ENCODE measurements around the gene PSEN1.

The PSEN1 gene

DNA sequence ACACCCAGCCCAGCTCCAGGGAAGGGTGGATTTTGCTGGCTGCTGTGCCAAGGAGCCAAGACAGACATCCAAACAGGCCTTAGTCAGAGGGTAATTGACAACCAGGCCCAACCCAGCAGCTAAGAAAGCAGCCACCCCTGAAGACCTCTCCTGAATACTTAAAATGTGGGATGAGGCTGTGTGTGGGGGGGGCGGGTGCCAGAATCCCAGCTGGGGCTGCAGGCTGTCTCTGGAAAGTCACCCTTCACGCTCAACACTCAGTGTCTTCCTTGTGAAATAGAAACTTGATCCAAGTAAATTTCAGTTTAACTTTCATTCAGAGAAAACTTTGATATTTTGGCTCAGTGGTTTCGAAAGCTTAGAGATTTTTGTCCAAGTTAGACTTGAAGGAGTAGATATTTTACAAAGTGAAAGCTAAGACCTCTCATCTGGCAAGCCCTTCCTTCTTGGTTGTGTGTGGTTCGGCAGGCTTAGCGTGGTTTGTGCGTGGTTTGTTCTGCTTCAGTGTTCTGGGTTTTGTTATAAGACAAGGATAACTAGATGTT is 106.1 kb downstream of the PSEN1 start:
- peaks cover 34% of the 10 kb centered on the region for H3K4me1 ChIP-seq (ENCODE audit: control insufficient read depth, insufficient read depth, low read length)
- H3K9me3 ChIP-seq (replicated peaks; ENCODE audit: low read length): no peaks in the 10 kb centered on the region
- H3K9ac ChIP-seq (ENCODE audit: low read depth, low read length): no peak overlapping the region
- H3K36me3 ChIP-seq (ENCODE audit: insufficient read depth, low read length): no peaks in the 10 kb centered on the region
- H3K27me3 ChIP-seq (ENCODE audit: control insufficient read depth, insufficient read depth, low read length): peaks cover 20% of the 10 kb centered on the region
- H3K4me3 ChIP-seq (ENCODE audit: low read length): no peak overlapping the region
- no peak overlapping the region for H3K4me2 ChIP-seq (ENCODE audit: low read length)

DNA sequence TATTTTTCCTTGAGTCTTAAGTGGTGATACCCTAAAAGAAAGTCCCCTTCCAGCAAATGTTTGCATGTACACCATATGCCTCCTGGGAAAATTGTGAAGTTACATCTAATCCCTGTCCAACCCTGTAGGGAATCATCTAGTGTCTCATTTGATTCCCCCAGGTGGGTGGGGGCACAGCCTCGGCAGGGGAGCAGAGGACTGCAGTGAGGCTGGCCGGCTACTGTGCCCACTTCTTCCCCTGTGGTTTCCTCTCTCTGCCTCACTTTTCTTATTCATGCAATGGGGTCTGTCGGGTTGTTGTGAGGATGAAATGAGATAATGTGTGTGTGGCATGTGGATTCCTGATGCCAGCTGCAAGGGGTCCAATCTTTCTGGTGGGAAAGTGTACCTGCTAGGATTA is 107.0 kb downstream of the PSEN1 start:
- no peaks in the 10 kb centered on the region for H3K9me3 ChIP-seq (replicated peaks; ENCODE audit: low read length)
- no peak overlapping the region for H3K4me3 ChIP-seq (ENCODE audit: low read length)
- no peak overlapping the region for H3K9ac ChIP-seq (ENCODE audit: low read depth, low read length)
- H3K4me1 ChIP-seq (ENCODE audit: control insufficient read depth, insufficient read depth, low read length): peaks cover 25% of the 10 kb centered on the region
- H3K27me3 ChIP-seq (ENCODE audit: control insufficient read depth, insufficient read depth, low read length): peaks cover 11% of the 10 kb centered on the region
- no peaks in the 10 kb centered on the region for H3K36me3 ChIP-seq (ENCODE audit: insufficient read depth, low read length)
- no peak overlapping the region for H3K4me2 ChIP-seq (ENCODE audit: low read length)

DNA sequence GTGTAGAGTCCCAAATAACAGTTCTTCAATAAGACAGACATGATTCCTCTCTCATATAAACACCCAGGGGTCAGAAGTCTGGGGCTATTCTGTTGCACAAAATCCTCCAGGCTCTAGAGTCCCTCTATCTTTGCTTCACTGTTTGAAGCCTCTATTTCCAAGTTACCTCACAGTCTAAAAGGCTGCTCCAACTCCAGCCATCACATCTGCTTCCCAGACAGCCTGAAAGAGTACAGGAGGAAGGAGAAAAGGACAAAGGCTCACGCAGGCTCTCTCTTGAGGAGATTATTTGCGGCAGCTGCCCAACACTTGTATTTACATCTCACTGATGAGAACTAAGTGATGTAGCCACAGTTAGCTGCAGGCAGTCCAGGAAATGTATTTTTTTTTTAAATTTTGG is 107.4 kb downstream of the PSEN1 start:
- peaks cover 25% of the 10 kb centered on the region for H3K4me1 ChIP-seq (ENCODE audit: control insufficient read depth, insufficient read depth, low read length)
- H3K4me2 ChIP-seq (ENCODE audit: low read length): no peak overlapping the region
- no peaks in the 10 kb centered on the region for H3K36me3 ChIP-seq (ENCODE audit: insufficient read depth, low read length)
- no peaks in the 10 kb centered on the region for H3K9me3 ChIP-seq (replicated peaks; ENCODE audit: low read length)
- H3K9ac ChIP-seq (ENCODE audit: low read depth, low read length): no peak overlapping the region
- H3K4me3 ChIP-seq (ENCODE audit: low read length): no peak overlapping the region
- peaks cover 11% of the 10 kb centered on the region for H3K27me3 ChIP-seq (ENCODE audit: control insufficient read depth, insufficient read depth, low read length)

DNA sequence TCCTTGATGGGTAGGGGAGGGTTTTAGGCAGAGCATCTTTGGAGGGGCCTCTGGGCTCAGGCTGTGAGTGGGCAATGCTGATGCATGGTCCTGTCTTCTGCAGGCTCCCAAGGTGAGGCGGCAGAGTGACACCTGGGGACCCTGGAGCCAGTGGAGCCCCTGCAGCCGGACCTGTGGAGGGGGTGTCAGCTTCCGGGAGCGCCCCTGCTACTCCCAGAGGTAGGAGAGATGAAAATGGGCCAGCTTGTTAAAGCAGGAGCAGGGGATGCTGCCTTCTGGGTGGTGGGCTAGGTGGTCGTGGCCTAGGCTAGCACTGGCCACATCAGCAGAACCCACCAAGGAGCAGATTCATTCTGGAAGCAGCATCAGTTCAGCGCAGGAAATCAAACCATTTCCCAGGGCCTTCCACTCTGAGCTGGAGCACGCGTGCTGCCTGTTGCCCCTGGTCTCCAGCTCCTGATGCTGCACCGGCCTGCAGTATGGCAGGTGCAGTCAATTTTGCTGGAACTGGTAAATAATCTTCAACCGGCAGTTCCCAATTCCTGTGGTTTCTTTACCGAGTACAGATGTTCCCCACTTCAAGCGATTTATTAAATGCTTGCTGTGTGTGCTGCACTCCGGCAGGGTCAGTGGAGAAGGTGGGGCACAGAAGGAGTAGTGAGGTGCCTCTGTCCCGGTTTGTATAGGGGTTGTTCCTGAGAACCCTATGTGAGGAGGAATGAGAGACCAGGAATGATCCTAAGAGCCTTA is 108.4 kb downstream of the PSEN1 start:
- no peaks in the 10 kb centered on the region for H3K36me3 ChIP-seq (ENCODE audit: insufficient read depth, low read length)
- H3K27me3 ChIP-seq (ENCODE audit: control insufficient read depth, insufficient read depth, low read length): peaks cover 11% of the 10 kb centered on the region
- H3K4me3 ChIP-seq (ENCODE audit: low read length): no peak overlapping the region
- H3K4me1 ChIP-seq (ENCODE audit: control insufficient read depth, insufficient read depth, low read length): peaks cover 19% of the 10 kb centered on the region
- H3K9me3 ChIP-seq (replicated peaks; ENCODE audit: low read length): no peaks in the 10 kb centered on the region
- no peak overlapping the region for H3K9ac ChIP-seq (ENCODE audit: low read depth, low read length)
- no peak overlapping the region for H3K4me2 ChIP-seq (ENCODE audit: low read length)

DNA sequence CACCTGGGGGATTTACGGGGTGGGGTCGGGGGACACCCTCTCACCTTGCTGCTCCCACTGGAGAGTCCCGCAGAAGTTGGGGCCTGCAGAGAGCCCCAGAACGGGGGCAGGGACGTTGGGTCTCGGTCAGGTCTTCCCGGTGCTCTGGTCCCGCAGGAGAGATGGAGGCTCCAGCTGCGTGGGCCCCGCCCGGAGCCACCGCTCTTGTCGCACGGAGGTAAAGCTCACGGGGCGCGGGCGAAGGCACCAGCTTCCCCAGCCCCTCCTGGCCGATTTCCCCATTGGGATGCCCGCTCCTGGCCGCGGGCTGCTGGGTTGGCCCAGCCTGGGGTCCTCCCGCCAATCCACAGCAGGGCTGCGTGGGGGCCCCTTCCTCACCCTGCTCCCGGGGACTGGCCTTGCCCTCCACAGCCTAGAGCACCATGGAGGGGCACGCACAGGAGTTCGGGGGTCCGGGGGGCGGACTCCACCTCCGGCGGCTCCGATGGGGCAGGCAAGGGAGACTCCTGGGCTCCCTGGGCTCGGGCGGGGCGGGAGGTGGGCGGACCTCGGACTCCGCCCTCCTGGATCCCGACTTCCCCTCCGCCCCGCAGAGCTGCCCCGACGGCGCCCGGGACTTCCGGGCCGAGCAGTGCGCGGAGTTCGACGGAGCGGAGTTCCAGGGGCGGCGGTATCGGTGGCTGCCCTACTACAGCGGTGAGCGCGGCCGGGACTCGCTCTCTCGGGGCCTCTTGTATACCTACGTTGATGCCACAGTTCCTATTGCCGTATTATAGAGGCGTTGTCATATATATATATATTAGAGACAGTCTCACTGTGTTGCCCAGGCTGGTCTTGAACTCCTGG is 109.4 kb downstream of the PSEN1 start:
- Histone ChIP-seq H3K27me3 (ENCODE audit: control insufficient read depth, insufficient read depth, low read length) (peaks cover 8% of the 10 kb centered on the region), H3K9me3 (replicated peaks; ENCODE audit: low read length) (no peaks in the 10 kb centered on the region), H3K9ac (ENCODE audit: low read depth, low read length) (peak overlapping the region; percentile 57), H3K4me1 (ENCODE audit: control insufficient read depth, insufficient read depth, low read length) (peaks cover 14% of the 10 kb centered on the region), H3K4me2 (ENCODE audit: low read length) (peak overlapping the region; percentile 87), H3K36me3 (ENCODE audit: insufficient read depth, low read length) (no peaks in the 10 kb centered on the region), H3K4me3 (ENCODE audit: low read length) (peak overlapping the region; percentile 66)

DNA sequence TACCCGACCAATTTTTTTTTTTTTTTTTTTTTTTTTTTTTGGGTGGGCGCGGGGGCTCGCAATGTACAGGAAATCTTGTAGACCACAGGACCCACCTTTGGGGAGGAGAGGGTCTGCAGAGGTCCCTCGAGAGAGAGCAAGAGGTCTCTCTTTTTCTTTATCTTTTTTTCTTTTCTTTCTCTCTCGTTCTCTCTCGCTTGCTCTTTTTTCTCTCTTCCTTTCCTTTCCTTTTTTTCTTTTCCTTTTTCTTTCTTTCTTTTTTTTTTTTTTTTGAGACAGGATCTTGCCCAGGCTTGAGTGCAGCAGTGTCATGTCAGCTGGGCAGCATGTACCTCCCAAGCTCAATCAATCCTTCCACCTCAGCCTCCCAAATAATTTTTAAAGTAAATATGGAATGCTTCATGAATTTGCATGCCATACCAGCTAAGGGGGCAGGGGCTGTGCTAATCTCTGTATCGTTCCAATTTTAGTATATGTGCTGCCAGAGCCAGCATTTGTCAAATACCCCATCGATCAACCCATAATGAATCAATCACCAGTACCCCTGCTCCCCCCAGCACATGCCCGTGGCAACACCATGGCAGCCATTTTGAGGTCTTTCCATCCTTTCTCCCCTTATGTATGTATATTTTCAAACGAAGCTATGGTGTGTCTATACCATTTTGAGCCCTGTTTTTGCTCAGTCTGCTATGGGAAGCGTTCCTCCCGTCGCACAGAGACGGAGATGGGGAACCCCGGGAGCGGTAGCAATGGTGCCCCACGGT is 110.3 kb downstream of the PSEN1 start:
- no peaks in the 10 kb centered on the region for H3K36me3 ChIP-seq (ENCODE audit: insufficient read depth, low read length)
- peak overlapping the region; percentile 57 for H3K9ac ChIP-seq (ENCODE audit: low read depth, low read length)
- H3K4me2 ChIP-seq (ENCODE audit: low read length): peak overlapping the region; percentile 87
- peaks cover 8% of the 10 kb centered on the region for H3K27me3 ChIP-seq (ENCODE audit: control insufficient read depth, insufficient read depth, low read length)
- H3K4me3 ChIP-seq (ENCODE audit: low read length): peak overlapping the region; percentile 66
- peaks cover 14% of the 10 kb centered on the region for H3K4me1 ChIP-seq (ENCODE audit: control insufficient read depth, insufficient read depth, low read length)
- H3K9me3 ChIP-seq (replicated peaks; ENCODE audit: low read length): no peaks in the 10 kb centered on the region

DNA sequence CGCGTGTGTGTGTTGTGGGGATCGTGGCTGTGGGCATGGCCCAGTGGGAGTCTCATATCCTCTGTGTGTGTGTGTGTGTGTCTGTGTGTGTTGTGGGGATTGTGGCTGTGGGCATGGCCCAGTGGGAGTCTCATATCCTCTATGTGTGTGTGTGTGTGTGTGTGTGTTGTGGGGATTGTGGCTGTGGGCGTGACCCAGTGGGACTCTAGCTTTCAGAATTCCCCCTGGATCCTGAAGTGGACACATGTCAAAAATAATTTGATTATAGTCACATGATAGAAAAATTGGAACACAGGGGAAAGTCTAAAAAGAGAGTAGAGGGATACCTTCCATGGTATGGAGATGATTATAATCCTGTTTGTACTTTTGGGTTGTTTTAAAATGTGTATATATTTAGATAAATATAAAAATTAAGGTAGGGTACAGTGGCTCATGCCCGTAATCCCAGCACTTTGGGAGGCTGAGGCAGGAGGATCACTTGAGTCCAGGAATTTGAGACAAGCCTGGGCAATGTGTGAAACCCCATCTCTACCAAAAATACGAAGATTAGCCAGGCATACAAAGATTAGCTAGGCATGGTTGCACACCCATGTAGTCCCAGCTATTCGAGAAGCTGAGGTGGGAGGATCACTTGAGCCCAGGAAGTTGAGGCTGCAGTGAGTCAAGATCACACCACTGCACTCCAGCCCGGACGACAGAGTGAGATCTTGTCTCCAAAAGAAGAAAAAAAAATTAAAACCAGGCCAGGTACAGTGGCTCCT is 112.0 kb downstream of the PSEN1 start:
- no peaks in the 10 kb centered on the region for H3K36me3 ChIP-seq (ENCODE audit: insufficient read depth, low read length)
- peaks cover 14% of the 10 kb centered on the region for H3K4me1 ChIP-seq (ENCODE audit: control insufficient read depth, insufficient read depth, low read length)
- no peak overlapping the region for H3K9ac ChIP-seq (ENCODE audit: low read depth, low read length)
- no peak overlapping the region for H3K4me2 ChIP-seq (ENCODE audit: low read length)
- H3K9me3 ChIP-seq (replicated peaks; ENCODE audit: low read length): no peaks in the 10 kb centered on the region
- no peak overlapping the region for H3K4me3 ChIP-seq (ENCODE audit: low read length)
- peaks cover 8% of the 10 kb centered on the region for H3K27me3 ChIP-seq (ENCODE audit: control insufficient read depth, insufficient read depth, low read length)

DNA sequence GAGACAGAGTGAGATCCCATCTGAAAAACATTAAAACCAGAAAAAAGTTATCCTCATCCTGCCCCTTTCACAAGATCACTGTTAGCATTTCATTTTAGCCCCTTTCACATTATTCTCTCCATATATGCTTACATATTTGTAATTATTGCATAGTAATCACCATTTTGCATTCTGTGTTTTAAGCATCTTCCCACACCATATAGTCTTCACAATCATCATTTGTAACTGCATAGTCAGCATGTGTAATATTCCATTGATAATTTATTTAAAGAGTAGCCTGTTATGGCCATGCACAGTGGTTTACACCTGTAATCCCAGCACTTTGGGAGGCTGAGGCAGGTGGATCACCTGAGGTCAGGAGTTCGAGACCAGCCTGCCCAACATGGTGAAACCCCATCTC is 112.8 kb downstream of the PSEN1 start:
- no peak overlapping the region for H3K4me3 ChIP-seq (ENCODE audit: low read length)
- peaks cover 14% of the 10 kb centered on the region for H3K4me1 ChIP-seq (ENCODE audit: control insufficient read depth, insufficient read depth, low read length)
- no peak overlapping the region for H3K4me2 ChIP-seq (ENCODE audit: low read length)
- no peaks in the 10 kb centered on the region for H3K36me3 ChIP-seq (ENCODE audit: insufficient read depth, low read length)
- no peak overlapping the region for H3K9ac ChIP-seq (ENCODE audit: low read depth, low read length)
- H3K27me3 ChIP-seq (ENCODE audit: control insufficient read depth, insufficient read depth, low read length): no peaks in the 10 kb centered on the region
- H3K9me3 ChIP-seq (replicated peaks; ENCODE audit: low read length): no peaks in the 10 kb centered on the region

DNA sequence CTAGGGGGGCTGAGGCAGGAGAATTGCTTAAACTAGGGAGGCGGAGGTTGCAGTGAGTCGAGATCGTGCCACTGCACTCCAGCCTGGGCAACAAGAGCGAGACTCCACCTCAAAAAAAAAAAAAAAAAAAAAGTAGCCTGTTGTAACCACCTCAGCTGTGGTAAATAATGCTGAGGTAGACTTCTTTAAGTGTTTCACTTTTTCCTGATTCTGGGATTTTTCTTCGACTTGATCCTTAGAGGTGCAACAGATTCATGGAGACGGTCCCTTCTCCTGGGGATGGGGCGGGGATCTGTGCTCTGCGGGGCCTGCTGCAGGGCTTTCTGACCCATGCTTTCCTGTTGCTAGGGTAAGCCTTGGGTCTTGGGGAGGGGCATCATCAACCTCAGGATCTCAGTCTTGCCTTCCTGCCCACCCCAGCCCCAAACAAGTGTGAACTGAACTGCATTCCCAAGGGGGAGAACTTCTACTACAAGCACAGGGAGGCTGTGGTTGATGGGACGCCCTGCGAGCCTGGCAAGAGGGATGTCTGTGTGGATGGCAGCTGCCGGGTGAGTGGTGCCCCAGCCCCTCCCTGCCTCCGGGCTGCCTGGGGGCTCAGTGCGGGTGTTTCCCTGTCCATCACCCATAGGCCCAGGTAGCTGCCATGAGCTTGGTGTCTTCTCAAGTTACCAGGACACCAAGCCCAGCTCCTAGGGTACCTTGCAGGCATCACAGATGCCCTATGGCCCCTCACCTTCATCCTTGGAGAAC is 113.4 kb downstream of the PSEN1 start:
- H3K9me3 ChIP-seq (replicated peaks; ENCODE audit: low read length): no peaks in the 10 kb centered on the region
- no peak overlapping the region for H3K4me2 ChIP-seq (ENCODE audit: low read length)
- peaks cover 14% of the 10 kb centered on the region for H3K4me1 ChIP-seq (ENCODE audit: control insufficient read depth, insufficient read depth, low read length)
- no peak overlapping the region for H3K9ac ChIP-seq (ENCODE audit: low read depth, low read length)
- H3K27me3 ChIP-seq (ENCODE audit: control insufficient read depth, insufficient read depth, low read length): no peaks in the 10 kb centered on the region
- no peaks in the 10 kb centered on the region for H3K36me3 ChIP-seq (ENCODE audit: insufficient read depth, low read length)
- no peak overlapping the region for H3K4me3 ChIP-seq (ENCODE audit: low read length)

DNA sequence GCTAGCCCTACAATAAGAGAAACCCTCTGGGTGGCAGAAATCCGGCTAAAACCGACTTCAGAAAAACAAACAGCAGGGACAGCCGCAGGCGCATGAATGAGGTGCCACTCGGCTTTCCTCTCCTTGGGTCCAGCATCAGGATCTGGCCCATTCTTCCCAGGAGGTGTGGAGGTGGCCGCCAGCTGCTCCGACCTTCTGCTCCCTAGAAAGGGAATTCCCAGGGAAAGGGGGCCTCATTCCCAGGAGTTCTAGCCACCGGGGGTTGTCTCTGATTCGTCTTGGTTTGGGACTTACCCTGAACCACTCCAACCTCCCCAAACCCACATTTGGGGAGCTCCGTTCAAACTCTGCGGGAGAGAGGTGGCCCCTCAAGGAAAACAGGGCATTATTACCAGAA is 114.0 kb downstream of the PSEN1 start:
- Histone ChIP-seq H3K4me1 (ENCODE audit: control insufficient read depth, insufficient read depth, low read length) (peaks cover 14% of the 10 kb centered on the region), H3K36me3 (ENCODE audit: insufficient read depth, low read length) (no peaks in the 10 kb centered on the region), H3K9ac (ENCODE audit: low read depth, low read length) (no peak overlapping the region), H3K4me2 (ENCODE audit: low read length) (no peak overlapping the region), H3K4me3 (ENCODE audit: low read length) (no peak overlapping the region), H3K27me3 (ENCODE audit: control insufficient read depth, insufficient read depth, low read length) (no peaks in the 10 kb centered on the region), H3K9me3 (replicated peaks; ENCODE audit: low read length) (no peaks in the 10 kb centered on the region)
